Middle frontal gyrus (tissue), 1 donor: ENCODE measurements around the gene MDP1.

Experiments used
- DNase-seq: peaks from one replicate; pipeline ENCODE4 v3.0.0-alpha.2; 2015; ENCODE audit warnings: low spot score; ENCODE audit errors: extremely low spot score

The MDP1 gene

GRCh38 chr14:24215495-24216344, at the start of gene MDP1:
Gene MDP1 (minus strand): TSS chr14:24216066. CDS start chr14:24215955, 111 bp downstream.
- DNase-seq: peak; percentile 82

GRCh38 chr14:24264298-24264697, 48.4 kb upstream of the MDP1 start:
- DNase-seq: no peak

DNA sequence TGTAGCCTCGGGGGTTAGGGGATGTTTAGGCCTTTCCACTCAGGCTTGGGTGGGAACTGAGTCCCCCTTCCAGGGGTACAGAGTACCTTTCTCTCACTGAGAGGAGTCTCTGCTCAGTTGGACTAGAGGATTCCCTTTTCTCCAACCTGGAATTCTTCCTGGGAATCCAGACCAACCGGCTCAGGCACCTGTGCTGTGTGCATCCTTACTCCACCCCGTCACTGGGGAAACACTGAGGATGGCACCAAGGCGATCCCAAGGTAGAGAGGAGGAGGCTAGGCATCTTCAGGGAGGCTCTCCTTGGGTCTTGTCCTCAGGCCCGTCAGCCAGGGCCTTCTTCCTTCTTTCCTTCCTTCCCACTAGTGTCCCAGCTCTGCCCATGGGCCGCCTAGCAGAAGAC, 48.0 kb upstream of the MDP1 start:
- no peak for DNase-seq

GRCh38 chr14:24262821-24263733, 47.2 kb upstream of the MDP1 start, which contains the start of gene TGM1:
Gene TGM1 (minus strand): TSS chr14:24263177. CDS start chr14:24262352, 825 bp downstream.
- no peak for DNase-seq

GRCh38 chr14:24261969-24262327, 46.1 kb upstream of the MDP1 start:
- no peak for DNase-seq

GRCh38 chr14:24261256-24261968, 45.5 kb upstream of the MDP1 start:
- no peak for DNase-seq

GRCh38 chr14:24260780-24261157, 44.9 kb upstream of the MDP1 start:
- no peak for DNase-seq

DNA sequence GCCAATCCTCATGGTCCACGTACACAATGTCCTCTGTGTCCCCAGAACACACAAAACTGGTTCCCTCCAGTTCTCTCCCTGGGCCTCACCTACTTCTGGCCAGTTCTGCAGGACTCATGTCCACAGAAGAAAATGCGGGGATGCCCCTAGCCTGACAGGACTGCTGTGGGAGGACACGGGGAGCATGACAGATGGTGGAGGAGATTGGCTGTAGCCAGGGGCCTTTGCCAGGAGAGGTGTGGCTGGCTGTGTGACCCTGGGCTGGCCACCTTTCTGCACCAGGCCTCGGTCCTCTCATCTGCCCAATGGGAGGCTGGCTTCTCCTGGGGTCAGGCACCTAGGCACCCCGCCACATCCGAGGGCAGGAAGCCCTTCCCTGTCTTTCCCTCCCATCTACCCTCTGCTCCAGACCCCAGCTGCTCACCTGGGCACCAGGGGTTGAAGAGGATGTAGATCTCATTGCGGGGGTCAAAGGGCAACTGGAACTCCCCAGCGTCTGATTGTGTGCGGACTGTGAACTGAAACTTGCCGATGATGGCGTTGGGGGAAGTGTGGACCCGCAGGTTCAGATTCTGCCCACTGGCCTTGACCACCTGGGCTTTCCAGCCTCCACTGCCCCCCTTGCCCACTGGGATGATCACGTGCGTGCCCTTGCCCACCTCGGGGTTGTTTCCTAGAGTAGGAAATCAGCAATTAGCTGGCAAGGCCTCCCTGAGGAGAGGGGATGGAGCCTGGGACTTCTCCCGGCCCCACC, 44.3 kb upstream of the MDP1 start:
- DNase-seq: no peak

DNA sequence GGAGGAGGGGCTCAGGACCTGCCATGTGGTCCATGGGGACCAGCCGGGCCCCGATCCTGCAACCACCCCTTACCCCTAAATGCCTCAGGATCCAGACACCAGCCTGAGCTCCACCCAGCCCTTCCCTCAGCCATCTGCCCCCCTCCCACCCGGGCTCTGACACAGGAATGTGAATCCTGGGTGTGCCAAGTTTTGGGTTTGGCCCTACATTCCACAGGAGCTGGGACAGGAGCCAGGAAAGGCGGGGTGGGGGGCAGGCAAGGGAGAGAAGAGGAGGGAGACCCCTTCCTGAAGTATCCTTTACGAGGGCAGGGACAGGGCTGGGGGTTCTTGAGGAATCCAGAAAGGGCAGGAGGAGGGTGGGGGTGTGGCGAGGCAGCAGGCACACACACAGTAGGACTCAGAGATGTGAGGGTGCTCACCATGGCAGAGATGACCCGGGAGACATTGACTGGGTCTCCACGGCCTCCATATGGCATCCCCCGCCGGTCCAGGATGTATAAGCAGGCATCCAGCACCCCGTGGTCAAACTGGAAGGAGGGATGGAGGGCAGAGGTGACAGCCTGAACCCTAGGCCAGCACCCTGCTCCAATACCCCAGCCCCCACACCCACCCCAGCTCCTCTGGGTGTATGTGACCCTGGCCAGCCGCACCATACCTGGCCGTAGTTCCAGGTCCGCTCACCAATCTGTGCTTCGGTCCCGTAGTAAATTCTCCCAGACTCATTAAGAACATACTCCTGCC, 43.6 kb upstream of the MDP1 start:
- no peak for DNase-seq

DNA sequence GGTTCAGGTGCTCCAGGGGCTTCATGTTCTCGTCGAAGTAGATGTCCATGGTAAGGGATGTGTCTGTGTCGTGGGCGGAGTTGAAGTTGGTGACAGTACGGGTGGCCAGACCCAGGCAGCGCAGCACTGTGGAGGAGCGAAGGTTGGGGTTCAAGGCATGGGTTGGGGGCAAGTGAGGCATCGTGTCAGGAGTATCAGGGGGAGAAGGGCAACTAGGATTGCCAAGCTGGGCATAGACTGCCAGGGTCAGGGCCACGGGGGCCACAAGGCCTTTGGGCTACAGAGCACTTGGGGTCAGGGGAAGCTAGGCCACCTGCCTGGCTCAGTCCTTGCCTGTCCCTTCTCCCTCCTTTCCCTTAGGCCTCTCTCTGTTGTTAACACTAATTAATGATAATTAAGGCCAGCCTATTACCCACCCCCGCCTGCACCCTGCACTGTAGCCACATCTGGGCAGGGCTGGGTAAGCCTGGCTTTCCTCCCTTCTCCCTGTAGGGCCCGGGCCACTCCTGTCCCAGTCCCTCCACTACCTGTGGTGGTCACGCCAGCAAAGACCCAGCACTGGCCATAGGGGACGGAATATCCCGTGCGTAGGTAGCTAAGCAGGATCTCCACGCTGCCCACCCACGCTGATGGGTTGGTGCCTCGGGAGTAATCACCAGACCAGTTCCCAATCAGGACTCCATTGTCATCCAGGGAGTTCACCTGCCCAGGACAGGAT, 42.8 kb upstream of the MDP1 start:
- DNase-seq: no peak

DNA sequence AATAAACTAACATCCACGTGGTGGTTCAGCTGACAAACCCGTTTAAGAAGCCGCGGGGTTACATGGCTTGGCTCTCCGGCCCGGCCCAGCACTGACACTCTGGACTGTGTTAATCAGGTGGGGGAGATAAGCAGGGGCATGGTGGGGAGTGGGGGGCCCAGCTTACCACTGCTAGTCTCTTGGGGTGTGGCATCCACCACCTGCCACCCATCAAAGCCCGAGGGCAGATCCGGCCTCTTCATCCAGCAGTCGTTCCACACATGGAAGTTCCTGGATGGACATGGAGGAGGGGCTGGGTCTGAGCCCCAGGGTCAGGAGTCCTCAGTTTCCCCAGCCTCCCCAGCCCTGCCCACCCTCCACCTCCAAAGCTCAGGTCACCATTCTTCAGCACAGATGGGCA, 42.3 kb upstream of the MDP1 start:
- DNase-seq: no peak

GRCh38 chr14:24256960-24257359, 41.1 kb upstream of the MDP1 start:
- DNase-seq: no peak

GRCh38 chr14:24255931-24256711, 40.3 kb upstream of the MDP1 start:
- no peak for DNase-seq

- no peak for DNase-seq
These were observed 39.6 kb upstream of the MDP1 start for GRCh38 chr14:24255438-24255837.

- DNase-seq: no peak
These were observed 38.9 kb upstream of the MDP1 start for GRCh38 chr14:24254630-24255392.

DNA sequence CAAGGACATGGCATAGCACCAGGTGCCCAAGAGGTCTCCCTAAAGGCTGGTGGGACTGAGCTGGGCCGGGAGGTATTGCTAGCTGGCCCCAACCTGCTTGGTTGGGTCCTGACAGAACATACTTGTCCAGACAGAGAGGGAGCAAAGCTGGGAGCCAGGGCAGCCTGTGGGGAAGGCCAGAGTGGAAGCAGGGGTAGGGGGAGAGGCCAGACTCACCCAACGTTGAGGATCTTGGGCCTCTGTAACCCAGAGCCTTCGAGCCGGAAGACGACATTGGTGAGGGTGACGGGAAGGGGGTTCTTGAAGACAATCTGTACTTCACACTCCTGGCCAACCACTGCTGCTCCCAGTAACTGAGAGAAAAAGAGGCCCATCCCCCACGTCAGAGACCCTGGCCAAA, 38.1 kb upstream of the MDP1 start:
- DNase-seq: no peak

DNA sequence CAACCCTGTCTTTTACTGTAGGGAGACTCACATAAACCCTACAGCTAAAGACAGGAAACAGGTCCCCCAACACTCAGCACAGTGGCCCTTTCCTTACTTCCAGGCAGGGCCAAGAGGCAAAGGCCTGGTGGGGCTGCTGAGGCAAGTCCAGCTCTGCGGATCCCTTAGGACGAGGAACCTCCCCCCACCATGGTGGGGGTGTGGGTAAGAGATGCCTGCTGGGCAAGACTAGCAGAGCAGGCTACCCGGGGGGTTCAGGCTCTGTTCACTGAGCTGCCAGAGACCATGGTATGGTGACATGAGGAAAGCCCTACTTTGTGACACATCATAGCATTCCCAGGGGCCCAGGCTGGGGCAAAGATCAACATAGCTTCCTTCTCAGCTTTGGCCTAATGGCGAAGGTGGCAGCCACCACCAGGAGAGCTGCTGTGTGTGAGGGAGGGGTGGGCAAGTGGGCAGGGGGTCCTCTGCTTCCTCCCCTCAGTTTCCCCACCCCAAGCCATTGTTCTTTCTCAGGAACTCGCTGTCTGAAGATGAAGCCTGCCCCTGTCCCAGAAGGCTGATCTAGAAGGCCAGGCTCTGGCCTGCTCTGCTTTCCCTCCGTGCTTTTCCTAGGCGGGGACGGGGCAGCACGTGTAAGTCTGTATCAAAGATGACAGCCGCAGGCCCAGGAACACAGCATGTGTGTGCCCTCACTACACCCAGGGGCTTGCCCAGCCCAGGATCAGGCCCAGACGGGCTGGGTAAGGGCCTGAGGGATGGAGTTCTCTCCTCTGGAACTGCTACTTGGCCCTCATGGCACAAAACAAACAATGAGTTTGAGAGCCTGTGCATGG, 36.6 kb upstream of the MDP1 start:
- no peak for DNase-seq
